Activated B cell treated with CpG ODN at 0.5 μM for 24 hours (primary cell): ENCODE results near the gene AMBRA1. TPM values are rescaled to one million over a fixed set of nuclear protein-coding genes. Genes with fewer than 3 reads are reported as not detected.

ENCODE experiments used
- ATAC-seq: fragments of 200-7000 bp; cut with Tn5 transposase; one replicate; pipeline ENCODE4 v1.10.0; 2021; ENCODE audit warnings: low read depth, mild to moderate bottlenecking, moderate library complexity
- CTCF ChIA-PET: fragments of 350-600 bp; sonication (Branson Sonifier 250); formaldehyde crosslinking; loops from one replicate; lab custom pipeline; 2021; ENCODE audit warnings: antibody characterized with exemption; lab: Charles Lee
- POLR2A ChIA-PET: fragments of 350-600 bp; sonication (Branson Sonifier 250); formaldehyde crosslinking; loops from one replicate; lab custom pipeline; 2021; ENCODE audit warnings: antibody characterized with exemption; lab: Charles Lee
- DNase-seq: peaks from one replicate; pipeline ENCODE4 v3.0.0; 2022
- H3K27ac Mint-ChIP-seq: one replicate; pipeline ENCODE4 v1.8.0; 2020; ENCODE audit warnings: mixed read lengths
- H3K27me3 Mint-ChIP-seq: one replicate; pipeline ENCODE4 v1.8.0; 2021; ENCODE audit warnings: mixed read lengths
- H3K36me3 Mint-ChIP-seq: one replicate; pipeline ENCODE4 v1.8.0; 2021; ENCODE audit warnings: low read depth, mixed read lengths
- H3K4me1 Mint-ChIP-seq: one replicate; pipeline ENCODE4 v1.8.0; 2021; ENCODE audit warnings: mixed read lengths
- H3K4me3 Mint-ChIP-seq: one replicate; pipeline ENCODE4 v1.8.0; 2020; ENCODE audit warnings: mild to moderate bottlenecking, mixed read lengths
- H3K9me3 Mint-ChIP-seq: one replicate; pipeline ENCODE4 v1.8.0; 2020; ENCODE audit warnings: mixed read lengths
- intact Hi-C: fragments of 100-400 bp; cut with micrococcal nuclease; formaldehyde crosslinking; loops from one replicate; pipeline ENCODE4 v1.15.1; 2024
- total RNA-seq: library from RNA; stranded (reverse); gene quantifications from 2 replicates; pipeline ENCODE4 v1.2.3, GENCODE V29; 2022
- TF ChIP-seq, protein P1 (sequence below): fragments of 200-600 bp; IDR thresholded peaks from one replicate; pipeline ENCODE4 v1.8.0; 2022; ENCODE audit warnings: antibody characterized with exemption, mild to moderate bottlenecking

Gene AMBRA1
- total RNA-seq, 1 donor from 2014 or later = 39.1 TPM

DNA sequence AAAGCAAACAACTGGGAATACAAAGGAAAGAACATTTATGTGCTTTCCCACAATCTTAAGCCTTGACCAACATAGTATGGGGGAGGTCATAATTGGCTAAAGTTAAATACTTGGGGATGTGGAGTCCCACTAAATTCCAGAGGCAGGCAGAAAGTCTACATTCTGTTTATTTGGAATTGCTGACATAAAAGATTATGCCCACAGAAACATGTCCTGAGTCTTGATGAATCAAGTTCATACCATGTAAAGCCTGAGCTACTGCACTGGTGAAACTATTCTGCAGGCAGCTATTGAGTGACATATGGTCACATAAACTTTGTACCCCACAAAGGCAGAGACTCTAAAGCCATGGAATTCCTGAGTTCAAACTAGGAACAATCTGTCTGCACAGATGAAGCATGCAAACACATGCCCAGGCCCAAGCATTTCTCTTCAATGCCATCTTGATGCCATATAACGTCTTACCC is 132.3 kb downstream of the AMBRA1 start:
- intact Hi-C loops = no loop called here
- Mint-ChIP-seq H3K27ac (no peak overlapping the region), H3K9me3 (no peaks in the 10 kb centered on the region), H3K27me3 (no peaks in the 10 kb centered on the region), H3K4me3 (no peak overlapping the region), H3K4me1 (no peaks in the 10 kb centered on the region), H3K36me3 (peaks cover 10% of the 10 kb centered on the region)
- ChIA-PET POLR2A (no interaction called here), CTCF (no interaction called here)
- ATAC-seq = no peak
- TF ChIP-seq, protein P1, sequence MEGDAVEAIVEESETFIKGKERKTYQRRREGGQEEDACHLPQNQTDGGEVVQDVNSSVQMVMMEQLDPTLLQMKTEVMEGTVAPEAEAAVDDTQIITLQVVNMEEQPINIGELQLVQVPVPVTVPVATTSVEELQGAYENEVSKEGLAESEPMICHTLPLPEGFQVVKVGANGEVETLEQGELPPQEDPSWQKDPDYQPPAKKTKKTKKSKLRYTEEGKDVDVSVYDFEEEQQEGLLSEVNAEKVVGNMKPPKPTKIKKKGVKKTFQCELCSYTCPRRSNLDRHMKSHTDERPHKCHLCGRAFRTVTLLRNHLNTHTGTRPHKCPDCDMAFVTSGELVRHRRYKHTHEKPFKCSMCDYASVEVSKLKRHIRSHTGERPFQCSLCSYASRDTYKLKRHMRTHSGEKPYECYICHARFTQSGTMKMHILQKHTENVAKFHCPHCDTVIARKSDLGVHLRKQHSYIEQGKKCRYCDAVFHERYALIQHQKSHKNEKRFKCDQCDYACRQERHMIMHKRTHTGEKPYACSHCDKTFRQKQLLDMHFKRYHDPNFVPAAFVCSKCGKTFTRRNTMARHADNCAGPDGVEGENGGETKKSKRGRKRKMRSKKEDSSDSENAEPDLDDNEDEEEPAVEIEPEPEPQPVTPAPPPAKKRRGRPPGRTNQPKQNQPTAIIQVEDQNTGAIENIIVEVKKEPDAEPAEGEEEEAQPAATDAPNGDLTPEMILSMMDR = no peak
- no peak for DNase-seq

GRCh38 chr11:46458491-46458890 is 135.3 kb downstream of the AMBRA1 start:
- H3K4me3 Mint-ChIP-seq = no peak overlapping the region
- H3K9me3 Mint-ChIP-seq = no peaks in the 10 kb centered on the region
- H3K4me1 Mint-ChIP-seq = no peaks in the 10 kb centered on the region
- H3K27me3 Mint-ChIP-seq = no peaks in the 10 kb centered on the region
- no peak overlapping the region for H3K27ac Mint-ChIP-seq
- ChIA-PET POLR2A (no interaction called here), CTCF (no interaction called here)
- H3K36me3 Mint-ChIP-seq = peaks cover 13% of the 10 kb centered on the region
- no peak for ATAC-seq
- no peak for DNase-seq
- TF ChIP-seq, protein P1 = no peak
- intact Hi-C loops = no loop called here

DNA sequence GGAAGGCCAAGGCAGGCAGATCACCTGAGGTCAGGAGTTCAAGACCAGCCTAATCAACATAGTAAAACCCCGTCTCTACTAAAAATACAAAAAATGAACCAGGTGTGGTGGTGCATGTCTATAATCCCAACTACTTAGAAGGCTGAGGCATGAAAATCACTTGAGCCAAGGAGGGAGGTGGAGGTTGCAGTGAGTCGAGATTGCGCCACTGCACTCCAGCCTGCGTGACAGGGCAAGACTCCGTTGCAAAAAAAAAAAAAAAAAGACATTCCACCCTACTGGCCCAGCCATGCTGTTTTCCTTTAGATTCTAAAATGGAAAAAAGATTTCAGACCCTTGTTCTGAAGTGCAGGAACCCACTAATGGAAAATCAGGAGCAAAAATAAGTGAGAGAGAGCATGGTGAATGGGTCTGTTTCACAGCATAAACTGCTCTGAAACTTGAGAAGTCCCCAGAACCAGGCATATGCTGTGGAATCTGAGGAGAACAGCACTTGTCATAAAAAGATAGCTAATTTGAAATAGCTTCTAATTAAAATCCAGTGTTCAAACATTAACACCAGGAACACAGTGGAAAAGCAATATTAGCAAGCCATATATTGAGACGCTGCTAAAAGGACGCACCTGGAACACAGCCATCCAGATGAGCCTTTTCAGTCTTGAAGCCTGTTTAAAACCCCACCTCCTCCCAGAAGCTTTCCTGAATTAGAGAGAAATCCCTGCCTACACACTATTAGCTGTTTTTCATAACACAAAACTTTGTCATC is 136.0 kb downstream of the AMBRA1 start:
- intact Hi-C loops = no loop called here
- Mint-ChIP-seq H3K4me1 (no peaks in the 10 kb centered on the region), H3K4me3 (no peak overlapping the region), H3K27ac (no peak overlapping the region), H3K36me3 (peaks cover 13% of the 10 kb centered on the region), H3K9me3 (no peaks in the 10 kb centered on the region), H3K27me3 (no peaks in the 10 kb centered on the region)
- POLR2A ChIA-PET = no interaction called here
- TF ChIP-seq, protein P1 = no peak
- CTCF ChIA-PET = no interaction called here
- ATAC-seq = no peak
- no peak for DNase-seq

GRCh38 chr11:46457021-46457420 is 136.8 kb downstream of the AMBRA1 start:
- Mint-ChIP-seq H3K36me3 (peaks cover 10% of the 10 kb centered on the region), H3K27me3 (no peaks in the 10 kb centered on the region), H3K4me3 (no peak overlapping the region), H3K9me3 (no peaks in the 10 kb centered on the region), H3K27ac (no peak overlapping the region), H3K4me1 (peaks cover 3% of the 10 kb centered on the region)
- intact Hi-C loops = no loop called here
- POLR2A ChIA-PET = no interaction called here
- no peak for ATAC-seq
- TF ChIP-seq, protein P1 = no peak
- CTCF ChIA-PET = no interaction called here
- DNase-seq = no peak

DNA sequence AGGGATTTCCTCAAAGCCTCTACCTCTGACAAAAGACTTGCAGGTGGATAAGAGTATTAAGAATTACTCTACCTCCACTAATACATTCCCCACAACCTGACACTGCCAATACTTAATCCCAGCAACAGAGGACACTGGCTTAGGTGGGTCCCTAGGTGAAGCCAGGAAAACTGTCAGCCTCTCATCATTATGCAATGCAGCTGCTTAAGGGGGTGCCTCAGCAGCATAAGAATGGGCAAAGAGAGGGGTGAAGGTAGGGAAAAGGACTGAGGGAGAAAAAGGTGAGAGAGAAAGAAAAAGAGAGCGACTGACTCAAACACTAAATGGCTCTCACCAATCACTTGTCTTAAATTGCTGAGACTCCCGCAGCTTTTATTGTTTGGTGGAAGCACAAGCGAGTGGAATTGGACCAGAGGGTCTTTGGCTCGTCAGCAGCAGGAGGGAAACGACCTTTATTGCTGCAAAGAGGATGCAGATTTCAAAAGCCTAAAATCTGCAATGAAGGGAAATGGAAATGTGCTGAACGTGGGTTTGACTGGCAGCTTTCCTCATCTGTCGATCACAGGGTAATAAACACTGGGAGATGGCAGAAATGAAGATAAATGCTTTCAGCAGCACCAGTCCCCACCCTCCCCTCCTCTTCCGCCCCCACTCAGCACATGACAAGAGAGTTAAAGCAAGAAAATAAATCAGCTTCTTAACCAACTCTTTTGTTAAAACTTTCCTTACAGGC is 137.4 kb downstream of the AMBRA1 start:
- Mint-ChIP-seq H3K27me3 (no peaks in the 10 kb centered on the region), H3K9me3 (no peaks in the 10 kb centered on the region), H3K4me1 (peaks cover 8% of the 10 kb centered on the region), H3K36me3 (peaks cover 11% of the 10 kb centered on the region), H3K4me3 (no peak overlapping the region), H3K27ac (no peak overlapping the region)
- ChIA-PET CTCF (no interaction called here), POLR2A (no interaction called here)
- ATAC-seq (no peak), DNase-seq (no peak)
- TF ChIP-seq, protein P1 = no peak
- intact Hi-C loops = no loop called here
